HG02588 (cell line): ENCODE results near the gene LGR4.
"Not testable (repeated sequence)": the region's sequence is repeated elsewhere in the genome, so short reads cannot be mapped to it uniquely, and the experiment has no call there.

ENCODE experiments used
- ATAC-seq: cut with Tn5 transposase; IDR thresholded peaks from one replicate; pipeline ENCODE4 v1.9.1; 2021; ENCODE audit warnings: mild to moderate bottlenecking, moderate library complexity; ENCODE audit not compliant: unreplicated experiment

Gene LGR4

GRCh38 chr11:27355575-27356104 lies 117.0 kb downstream of the LGR4 start:
- no peak for ATAC-seq

DNA sequence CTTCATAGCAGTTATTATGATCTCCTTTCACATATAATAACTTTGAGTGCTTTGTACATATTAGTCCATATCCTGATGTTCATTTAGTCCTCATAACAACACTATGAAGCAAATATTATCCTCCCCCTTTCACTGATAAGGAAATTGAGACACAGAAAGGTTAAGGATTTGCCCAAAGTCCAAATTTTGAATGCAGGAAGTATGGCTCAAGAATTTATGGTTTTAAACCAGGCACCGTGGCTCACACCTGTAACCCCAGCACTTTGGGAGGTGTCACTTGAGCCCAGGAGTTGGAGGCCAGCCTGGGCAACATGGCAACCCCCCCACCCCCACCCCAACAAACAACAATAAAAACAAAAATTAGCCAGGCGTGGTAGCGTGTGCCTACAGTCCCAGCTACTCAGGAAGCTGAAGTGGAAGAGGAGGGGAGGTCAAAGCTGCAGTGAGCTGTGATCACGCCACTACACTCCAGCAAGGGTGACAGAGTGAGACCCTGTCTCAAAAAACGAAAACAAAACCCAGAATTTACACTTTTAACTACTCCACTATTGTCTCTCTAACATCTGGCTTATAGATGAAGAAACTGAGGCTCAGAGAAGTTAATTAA lies 118.1 kb downstream of the LGR4 start:
- no peak for ATAC-seq

GRCh38 chr11:27353593-27354358 lies 118.8 kb downstream of the LGR4 start:
- ATAC-seq, result no peak

DNA sequence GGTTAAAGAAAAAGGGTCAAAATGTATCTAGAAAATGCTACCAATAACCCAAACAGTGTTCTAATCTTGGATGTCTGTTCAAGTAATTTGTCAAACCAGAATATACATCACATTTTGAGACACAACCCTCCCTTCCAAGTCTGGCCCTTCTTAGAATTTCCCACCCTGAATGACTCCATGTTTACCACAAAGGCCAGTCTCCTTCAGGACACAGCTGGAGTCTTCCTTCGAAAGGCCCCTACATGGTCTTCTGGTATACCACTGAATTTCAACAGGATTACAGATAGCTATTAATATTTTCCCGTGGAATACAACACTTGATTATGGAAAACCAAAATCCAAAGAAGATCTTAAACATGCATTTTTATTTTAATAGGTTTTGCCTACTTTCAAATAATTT lies 119.8 kb downstream of the LGR4 start:
- no peak for ATAC-seq

DNA sequence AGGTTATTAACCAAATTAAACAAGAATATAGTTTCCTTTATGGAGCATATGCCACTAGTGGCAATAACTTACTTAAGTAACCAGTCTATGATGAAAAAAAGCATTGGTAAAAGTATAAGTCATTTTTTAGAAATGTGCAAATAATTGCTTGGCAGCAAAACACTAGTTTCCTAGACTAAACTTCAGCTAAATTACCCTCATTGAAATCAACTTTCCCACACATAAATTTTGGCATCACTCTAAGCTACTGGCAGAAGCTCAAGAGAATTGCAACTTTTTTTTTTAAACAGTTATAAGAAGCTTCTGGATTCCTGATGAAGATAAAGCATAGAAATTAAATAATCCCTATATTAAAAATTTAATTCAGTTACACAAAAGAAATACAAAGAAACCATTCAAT lies 122.1 kb downstream of the LGR4 start:
- ATAC-seq, result no peak

DNA sequence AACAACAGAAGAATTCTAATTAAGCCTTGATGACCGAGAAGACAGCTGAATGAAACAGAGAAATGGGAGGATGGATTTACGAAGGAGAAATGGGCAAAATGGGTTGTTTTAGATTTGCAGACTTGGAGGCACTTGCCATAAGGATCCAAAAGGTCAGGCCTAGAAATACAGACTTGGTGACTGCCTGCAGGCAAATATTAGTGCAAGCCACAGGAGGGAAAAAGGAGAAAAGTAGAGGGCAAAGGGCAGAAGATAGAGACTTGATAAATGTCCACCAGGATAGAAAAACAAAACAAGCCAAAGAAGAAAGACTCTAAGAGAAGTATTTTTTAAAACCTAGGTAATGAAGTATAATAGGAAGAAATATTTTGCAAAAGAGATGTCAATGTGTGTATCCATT lies 122.7 kb downstream of the LGR4 start:
- no peak for ATAC-seq

DNA sequence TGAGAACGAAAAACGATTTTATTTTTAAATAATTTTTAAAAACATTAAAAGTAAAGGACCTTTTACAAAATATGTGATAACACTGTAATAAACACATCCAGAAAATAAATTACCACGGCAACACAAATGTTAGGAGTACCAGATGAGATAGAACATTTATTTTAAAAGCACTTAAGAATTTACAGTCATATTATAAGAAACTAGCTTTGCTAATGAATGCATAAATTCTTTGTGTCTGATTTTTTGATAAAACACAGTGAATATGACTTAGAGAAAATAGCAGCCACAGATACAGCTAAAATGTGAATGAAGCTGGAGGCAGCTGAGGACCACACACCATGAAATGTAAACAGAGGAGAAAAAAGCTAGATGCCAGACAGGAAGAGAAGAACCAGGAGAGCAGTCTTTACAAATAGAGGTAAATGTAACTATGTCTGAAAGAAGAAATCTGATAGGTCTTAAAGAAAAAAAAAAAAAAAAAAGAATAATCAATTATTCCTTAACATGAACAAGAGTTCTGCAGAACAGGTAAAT lies 124.2 kb downstream of the LGR4 start:
- no peak for ATAC-seq

DNA sequence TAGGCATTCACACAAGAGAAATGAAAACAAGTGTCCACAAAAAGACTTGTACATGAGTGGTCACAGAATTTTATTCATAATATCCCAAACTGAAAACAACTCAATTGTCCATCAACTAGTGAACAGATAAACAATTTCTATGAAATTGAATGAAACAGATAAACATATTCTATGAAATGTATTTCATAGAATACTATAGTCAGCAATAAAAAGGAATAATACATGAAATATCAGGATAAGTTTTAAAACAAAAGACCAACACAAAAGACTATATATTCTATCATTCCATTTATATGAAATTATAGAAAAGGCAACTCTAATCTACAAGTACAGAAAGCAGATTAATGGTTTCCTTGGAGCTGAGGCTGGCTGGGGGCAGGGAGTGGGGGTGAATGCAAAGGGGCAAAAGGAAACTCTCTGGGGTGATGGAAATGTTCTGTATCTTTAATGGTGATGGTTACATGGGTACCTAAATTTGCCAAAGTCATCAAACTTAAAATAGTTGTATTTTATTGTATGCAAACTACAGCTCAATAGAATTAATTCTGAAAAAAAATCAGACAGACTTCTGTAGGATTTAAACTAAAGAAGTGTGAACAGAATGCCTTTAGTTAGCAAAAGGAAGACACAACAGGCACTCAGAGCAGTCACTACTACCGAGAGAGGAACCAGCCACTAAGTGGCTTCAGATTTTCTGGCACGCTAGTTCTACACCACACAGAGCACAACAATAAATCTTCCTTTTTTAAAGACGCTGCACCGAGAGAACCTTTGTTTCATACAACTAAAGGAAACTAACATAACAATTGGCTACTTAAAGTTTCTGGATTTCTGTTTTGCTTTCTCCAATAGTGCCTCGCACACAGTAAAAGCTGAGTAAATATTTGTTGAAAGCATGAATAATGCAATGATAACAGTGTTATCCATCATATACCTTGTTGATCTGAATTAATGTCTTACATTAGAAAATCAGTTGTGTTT lies 124.9 kb downstream of the LGR4 start:
- ATAC-seq, result no peak

- ATAC-seq, result no peak
These were observed 132.6 kb downstream of the LGR4 start for GRCh38 chr11:27339941-27340340.

- ATAC-seq, result not testable (repeated sequence)
These were observed 137.8 kb downstream of the LGR4 start for GRCh38 chr11:27334764-27335163.

- ATAC-seq, result no peak
These were observed 140.6 kb downstream of the LGR4 start for GRCh38 chr11:27331981-27332380.

GRCh38 chr11:27330633-27331270 lies 141.8 kb downstream of the LGR4 start:
- no peak for ATAC-seq

- no peak for ATAC-seq
These were observed 142.5 kb downstream of the LGR4 start for GRCh38 chr11:27329867-27330632.

DNA sequence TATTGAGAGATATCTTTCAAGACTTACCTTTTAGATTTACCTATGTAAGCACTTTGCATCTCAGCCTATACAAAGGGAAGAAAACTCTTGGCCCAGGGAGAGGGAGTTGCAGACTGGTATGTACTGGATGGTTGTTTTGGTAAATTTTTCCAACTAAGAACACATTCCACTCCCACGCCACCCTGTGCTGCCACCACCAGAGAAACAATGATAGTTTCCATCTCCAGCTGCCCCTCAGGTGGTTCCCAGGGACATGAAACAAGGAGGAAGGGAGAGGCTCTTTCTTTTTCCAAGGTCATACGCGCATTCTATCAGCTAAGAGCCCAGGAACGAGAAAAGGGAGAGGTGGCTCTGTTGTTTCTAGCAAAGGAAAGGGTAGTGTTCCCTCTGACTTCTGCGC lies 144.0 kb downstream of the LGR4 start:
- ATAC-seq, result no peak

DNA sequence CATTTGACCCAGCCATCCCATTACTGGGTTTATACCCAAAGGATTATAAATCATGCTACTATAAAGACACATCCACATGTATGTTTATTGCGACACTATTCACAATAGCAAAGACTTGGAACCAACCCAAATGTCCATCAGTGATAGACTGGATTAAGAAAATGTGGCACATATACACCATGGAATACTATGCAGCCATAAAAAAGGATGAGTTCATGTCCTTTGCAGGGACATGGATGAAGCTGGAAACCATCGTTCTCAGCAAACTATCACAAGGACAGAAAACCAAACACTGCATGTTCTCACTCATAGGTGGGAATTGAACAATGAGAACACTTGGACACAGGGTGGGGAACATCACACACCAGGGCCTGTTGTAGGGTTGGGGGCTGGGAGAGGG lies 145.5 kb downstream of the LGR4 start:
- not testable (repeated sequence) for ATAC-seq

DNA sequence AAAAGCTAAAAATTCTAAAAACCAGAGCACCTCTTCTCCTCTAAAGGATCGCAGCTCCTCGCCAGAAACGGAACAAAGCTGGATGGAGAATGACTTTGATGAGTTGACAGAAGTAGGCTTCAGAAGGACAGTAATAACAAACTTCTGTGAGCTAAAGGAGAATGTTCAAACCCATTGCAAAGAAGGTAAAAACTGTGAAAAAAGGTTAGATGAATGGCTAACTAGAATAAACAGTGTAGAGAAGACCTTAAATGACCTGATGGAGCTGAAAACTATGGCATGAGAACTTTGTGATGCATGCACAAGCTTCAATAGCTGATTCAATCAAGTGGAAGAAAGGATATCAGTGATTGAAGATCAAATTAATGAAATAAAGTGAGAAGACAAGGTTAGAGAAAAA lies 150.4 kb downstream of the LGR4 start:
- ATAC-seq, result not testable (repeated sequence)

- not testable (repeated sequence) for ATAC-seq
These were observed 151.2 kb downstream of the LGR4 start for GRCh38 chr11:27321340-27321739.

DNA sequence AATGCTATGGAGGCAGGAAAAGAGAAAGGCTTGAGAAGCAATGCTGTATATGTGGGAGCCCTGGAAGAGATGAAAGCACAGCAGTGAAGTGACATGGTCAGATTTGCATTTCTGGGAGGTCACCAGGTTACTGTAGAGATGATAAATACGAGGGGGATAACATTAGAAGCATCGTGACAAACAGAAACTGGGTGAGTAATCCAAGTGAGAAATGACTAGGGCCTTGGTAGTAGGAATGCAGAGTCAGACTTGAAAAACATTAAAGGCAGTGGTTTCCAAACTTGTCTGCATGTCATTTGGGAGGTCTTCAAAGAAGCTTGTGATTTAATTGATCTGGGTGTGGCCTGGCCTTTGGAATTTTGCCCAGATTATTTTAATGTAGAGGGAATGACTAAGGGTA lies 153.5 kb downstream of the LGR4 start:
- ATAC-seq, result peak; percentile 100

- no peak for ATAC-seq
These were observed 154.8 kb downstream of the LGR4 start for GRCh38 chr11:27317751-27318150.
